DMS79 treated with DMSO at 0.1 percent for 48 hours (cell line): ENCODE data around the gene SNAPC3.
"Not testable (repeated sequence)": the region's sequence is repeated elsewhere in the genome, so short reads cannot be mapped to it uniquely, and the experiment has no call there.

Experiments
- DNase-seq: peaks from one replicate; lab custom pipeline; 2025; lab: John Stamatoyannopoulos, UW

Gene SNAPC3

GRCh38 chr9:15423231-15423985 is 732 bp downstream of the SNAPC3 start:
- peak; percentile 45 for DNase-seq

GRCh38 chr9:15426019-15426418 is 3.3 kb downstream of the SNAPC3 start:
- no peak for DNase-seq

GRCh38 chr9:15427702-15428101 is 5.0 kb downstream of the SNAPC3 start:
- not testable (repeated sequence) for DNase-seq

GRCh38 chr9:15430920-15431844 is 8.5 kb downstream of the SNAPC3 start:
- DNase-seq = peak; percentile 86

GRCh38 chr9:15433191-15433590 is 10.5 kb downstream of the SNAPC3 start:
- DNase-seq = no peak

- no peak for DNase-seq
These were observed 11.0 kb downstream of the SNAPC3 start for GRCh38 chr9:15433661-15434060.

GRCh38 chr9:15438891-15439290 is 16.2 kb downstream of the SNAPC3 start:
- no peak for DNase-seq

GRCh38 chr9:15441841-15442240 is 19.2 kb downstream of the SNAPC3 start:
- not testable (repeated sequence) for DNase-seq

GRCh38 chr9:15442264-15442663 is 19.6 kb downstream of the SNAPC3 start:
- DNase-seq = not testable (repeated sequence)

- no peak for DNase-seq
These were observed 21.5 kb downstream of the SNAPC3 start for GRCh38 chr9:15444141-15444540.

GRCh38 chr9:15453956-15454355 is 31.3 kb downstream of the SNAPC3 start:
- DNase-seq = no peak

GRCh38 chr9:15461056-15461455 is 38.4 kb downstream of the SNAPC3 start:
- no peak for DNase-seq

- no peak for DNase-seq
These were observed 38.9 kb downstream of the SNAPC3 start for GRCh38 chr9:15461601-15462000.

- no peak for DNase-seq
These were observed 45.5 kb downstream of the SNAPC3 start for GRCh38 chr9:15468145-15468544.

GRCh38 chr9:15469406-15469805 is 46.7 kb downstream of the SNAPC3 start:
- peak; percentile 13 for DNase-seq

- DNase-seq = no peak
These were observed 47.2 kb downstream of the SNAPC3 start for GRCh38 chr9:15469862-15470261.

- no peak for DNase-seq
These were observed 53.4 kb downstream of the SNAPC3 start for GRCh38 chr9:15475923-15476536.

- DNase-seq = no peak
These were observed 57.4 kb downstream of the SNAPC3 start for GRCh38 chr9:15480028-15480427.

- DNase-seq = no peak
These were observed 59.5 kb downstream of the SNAPC3 start for GRCh38 chr9:15482146-15482545.

- no peak for DNase-seq
These were observed 62.1 kb downstream of the SNAPC3 start for GRCh38 chr9:15484802-15485201.

- DNase-seq = no peak
These were observed 63.4 kb downstream of the SNAPC3 start for GRCh38 chr9:15485836-15486666.

GRCh38 chr9:15491950-15492349 is 69.3 kb downstream of the SNAPC3 start:
- no peak for DNase-seq
